H1 (cell line): ENCODE measurements around the gene MCL1. TPM values are rescaled to one million over a fixed set of nuclear protein-coding genes. Genes with fewer than 3 reads are reported as not detected.
A peak's percentile ranks its signal among the peaks of the same experiment; 100 is the strongest.

Experiments used
- ASH2L ChIP-seq: fragments of 200-600, 300-600 bp; sonication (generic); IDR thresholded peaks from one replicate; pipeline ENCODE4 v1.7.1; 2017; ENCODE audit warnings: low read length
- CBX8 ChIP-seq: fragments of 300-800, 300-1000 bp; sonication (generic); IDR thresholded peaks from 2 replicates; pipeline ENCODE4 v1.7.1; 2016; ENCODE audit warnings: low read depth, low read length, borderline replicate concordance
- CEBPB ChIP-seq: IDR thresholded peaks from 2 replicates; pipeline ENCODE4 v1.6.1; 2012; ENCODE audit warnings: low read depth, low read length
- CHD1 ChIP-seq: IDR thresholded peaks from 2 replicates; pipeline ENCODE4 v1.6.1; 2012; ENCODE audit warnings: low read depth, low read length, improper control_type of control experiment
- GABPA ChIP-seq: IDR thresholded peaks from 2 replicates; pipeline ENCODE4 v1.6.1; 2011; ENCODE audit warnings: mild to moderate bottlenecking, low read length, moderate library complexity, borderline replicate concordance; ENCODE audit not compliant: insufficient read depth
- KDM4A ChIP-seq: IDR thresholded peaks from one replicate; pipeline ENCODE4 v1.7.1; 2012; ENCODE audit warnings: low read depth, mild to moderate bottlenecking, moderate library complexity, low read length, inconsistent platforms; ENCODE audit not compliant: severe bottlenecking
- KDM5A ChIP-seq: fragments of 200-600 bp; IDR thresholded peaks from 2 replicates; pipeline ENCODE4 v1.7.1; 2012; ENCODE audit warnings: mild to moderate bottlenecking, low read length, inconsistent platforms, mixed read lengths
- PHF8 ChIP-seq: fragments of 200-600 bp; sonication (generic); conservative IDR thresholded peaks from 2 replicates; pipeline ENCODE4 v1.7.1; 2012; ENCODE audit warnings: low read depth, mild to moderate bottlenecking, inconsistent platforms, low read length, moderate library complexity
- RAD21 ChIP-seq, 2 experiments: IDR thresholded peaks in 1 of 2; conservative IDR thresholded peaks in 1 of 2; 2 replicates each; pipeline ENCODE4 v1.6.1; 2011; ENCODE audit warnings: low read depth in 2 of 2, low read length in 2 of 2, improper control_type of control experiment in 1 of 2, inconsistent platforms in 1 of 2, mild to moderate bottlenecking in 1 of 2, moderate library complexity in 1 of 2
- SIN3A ChIP-seq, 2 experiments: IDR thresholded peaks in 1 of 2; conservative IDR thresholded peaks in 1 of 2; 2 replicates each; pipeline ENCODE4 v1.6.1; 2011 to 2012; ENCODE audit warnings: low read length in 2 of 2, improper control_type of control experiment in 1 of 2, low read depth in 1 of 2, mild to moderate bottlenecking in 1 of 2
- polyA plus RNA-seq, 7 experiments: library from polyadenylated mRNA; depleted of rRNA in 3 of 7; stranded (reverse) in 5 of 7; unstranded in 2 of 7; fragments of >200 nt in 5 of 7; fragments of 200-250 nt in 2 of 7; gene quantifications; 1 replicate in 5 of 7; 2 replicates in 1 of 7; 4 replicates in 1 of 7; pipeline versions ENCODE4 v1.2.1 to v1.2.3, GENCODE V29; 2011 to 2013; ENCODE audit warnings: missing spikeins in 2 of 7, mixed read lengths in 2 of 7
- total RNA-seq: library from RNA; stranded (reverse); fragmentation: NEBNext Ultra II Directional; extraction: Animal tissue kit (Norgen Biotek cat#: 25700); gene quantifications from 2 replicates; pipeline ENCODE4 v1.2.1, GENCODE V29; 2021

MCL1 gene
- total and polyA plus RNA-seq, 2 of the 8 experiments (the other 6 are each of a cell fraction or from before 2014, with no cell fraction given) = 61.1 to 218 TPM

GRCh38 chr1:150548632-150549495, 30.5 kb downstream of the MCL1 start, which contains the start of gene ADAMTSL4 (continued):
- peak; percentile 62 for TF ChIP-seq ASH2L
- TF ChIP-seq KDM4A = peak; percentile 76
- TF ChIP-seq CBX8 = no peak
- 0 out of 2 replicates have a peak, but pooled peaks have one; percentile 9 for TF ChIP-seq CEBPB
- no peak for TF ChIP-seq KDM5A
- no peak for TF ChIP-seq CHD1
- TF ChIP-seq RAD21 (IDR thresholded peaks at IDR 0.05 in 1 of 2, conservative IDR thresholded peaks at IDR 0.05 in 1 of 2; ENCODE audit: low read depth in 2 of 2, low read length in 2 of 2) = no peak
- 0 out of 2 replicates have a peak, but pooled peaks have one; percentile 20 for TF ChIP-seq GABPA
- peak; percentile 37; the same call in 1 of the 2 replicates for TF ChIP-seq PHF8
- peak in 1 of 2 experiments; percentile 30; a peak in 1 of 4 replicates for TF ChIP-seq SIN3A (conservative IDR thresholded peaks at IDR 0.05 in 1 of 2, IDR thresholded peaks at IDR 0.05 in 1 of 2; ENCODE audit: low read depth in 1 of 2, low read length in 2 of 2)
